Measurements from ENCODE around the gene CACNA1D.

- TF ChIP-seq TAF1 (IDR thresholded peaks at IDR 0.05; ENCODE audit: borderline replicate concordance, low read depth, low read length) (no peak), POLR2A (IDR thresholded peaks at IDR 0.05; ENCODE audit: low read depth, low read length) (no peak)
Measured at GRCh38 chr3:53837331-53837730, 342.9 kb downstream of the CACNA1D start.

All from GM12892 (cell line).